Karpas-422 (cell line): ENCODE results near the gene VARS2. TPM values are rescaled to one million over a fixed set of nuclear protein-coding genes. Genes with fewer than 3 reads are reported as not detected.

Source experiments
- DNase-seq: peaks from one replicate; pipeline ENCODE4 v3.0.0-alpha.2; 2015
- H2AFZ ChIP-seq: fragments of 200-600 bp; sonication (generic); 2 replicates; pipeline ENCODE4 v1.6.1; 2014; ENCODE audit warnings: antibody characterized with exemption, low read length, mixed read lengths
- H3K27ac ChIP-seq: fragments of 200-600 bp; sonication (generic); 2 replicates; pipeline ENCODE4 v1.5.1; 2014; ENCODE audit warnings: mild to moderate bottlenecking, low read length, moderate library complexity
- H3K27me3 ChIP-seq: fragments of 200-600 bp; sonication (generic); 2 replicates; pipeline ENCODE4 v1.6.1; 2014; ENCODE audit warnings: low read length, mixed read lengths
- H3K36me3 ChIP-seq: fragments of 200-600 bp; sonication (generic); 2 replicates; pipeline ENCODE4 v1.6.1; 2014; ENCODE audit warnings: low read length, mixed read lengths; ENCODE audit not compliant: insufficient read depth
- H3K4me1 ChIP-seq: fragments of 200-600 bp; sonication (generic); 2 replicates; pipeline ENCODE4 v1.6.1; 2014; ENCODE audit warnings: mild to moderate bottlenecking, low read length, mixed read lengths
- H3K4me2 ChIP-seq: fragments of 200-600 bp; sonication (generic); 2 replicates; pipeline ENCODE4 v1.6.1; 2014; ENCODE audit warnings: low read length, low read depth, mild to moderate bottlenecking; ENCODE audit not compliant: poor library complexity, severe bottlenecking
- H3K4me3 ChIP-seq: fragments of 200-600 bp; sonication (generic); 2 replicates; pipeline ENCODE4 v1.5.1; 2014; ENCODE audit warnings: mild to moderate bottlenecking, antibody characterized with exemption, low read length, mixed read lengths
- H3K79me2 ChIP-seq: fragments of 200-600 bp; sonication (generic); 2 replicates; pipeline ENCODE4 v1.6.1; 2014; ENCODE audit warnings: mild to moderate bottlenecking, low read length, mixed read lengths
- H3K9ac ChIP-seq: fragments of 200-600 bp; sonication (generic); 2 replicates; pipeline ENCODE4 v1.6.0; 2014; ENCODE audit warnings: low read length
- H3K9me2 ChIP-seq: fragments of 200-600 bp; sonication (generic), shearing (Covaris generic); replicated peaks from 2 replicates; pipeline ENCODE4 v1.6.0; 2014; ENCODE audit warnings: mild to moderate bottlenecking, low read length, moderate library complexity; ENCODE audit not compliant: insufficient read depth
- H3K9me3 ChIP-seq: fragments of 300-700, 200-600 bp; sonication (generic); 2 replicates; pipeline ENCODE4 v1.6.1; 2014; ENCODE audit warnings: low read length, mixed read lengths
- H4K20me1 ChIP-seq: fragments of 200-600 bp; sonication (generic); 2 replicates; pipeline ENCODE4 v1.6.1; 2014; ENCODE audit warnings: mild to moderate bottlenecking, antibody characterized with exemption, low read length, low read depth; ENCODE audit not compliant: insufficient read depth
- small RNA-seq: library from RNA; depleted of rRNA; stranded (forward); fragments of <200 nt; gene quantifications from one replicate; pipeline ENCODE3, GENCODE V24; 2014
- total RNA-seq: library from RNA; depleted of rRNA; stranded (reverse); fragments of >200 nt; shearing (Covaris generic); gene quantifications from 2 replicates; pipeline ENCODE4 v1.2.3, GENCODE V29; 2014; ENCODE audit warnings: low replicate concordance; rRNA removed

The VARS2 gene
- total RNA-seq, 1 experiment from 2014 or later, result 42.3 TPM

DNA sequence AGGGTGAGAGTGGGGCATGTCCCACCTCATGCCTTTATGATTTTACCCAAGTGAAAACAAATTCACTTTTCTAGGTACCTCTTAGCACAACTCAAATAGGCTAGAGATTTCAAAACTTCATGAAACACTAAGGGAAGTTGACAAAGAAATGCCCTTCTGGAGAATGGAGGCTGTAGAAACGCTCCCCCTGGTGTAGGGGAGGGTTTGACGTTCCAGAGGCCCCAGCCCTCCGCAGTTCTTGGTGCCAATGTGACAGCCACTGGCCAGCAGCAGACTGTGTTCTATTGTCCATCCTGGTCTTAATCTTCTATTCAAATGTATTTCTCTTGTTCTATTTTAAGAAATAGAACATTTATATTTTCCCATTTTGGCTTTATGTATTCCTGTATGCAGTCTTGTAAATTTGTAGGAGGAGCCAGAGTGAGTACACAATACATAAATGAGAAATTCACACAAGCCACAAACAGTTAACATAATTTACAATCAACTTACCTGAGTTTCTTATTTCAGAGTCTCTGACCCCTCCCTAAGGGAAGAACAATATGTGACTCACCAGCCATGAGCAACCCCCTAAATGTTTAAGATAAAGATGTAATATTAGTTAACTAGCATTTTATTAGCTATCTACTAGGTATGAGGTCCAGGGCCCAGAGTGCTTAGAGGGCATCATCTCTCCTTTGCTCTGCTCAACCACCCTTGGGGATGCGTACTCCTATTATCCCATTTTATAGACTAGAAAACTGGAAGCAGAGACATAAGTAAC is 60.6 kb downstream of the VARS2 start:
- H3K79me2 ChIP-seq, result no peaks in the 10 kb centered on the region
- no peaks in the 10 kb centered on the region for H3K27me3 ChIP-seq
- H3K4me2 ChIP-seq, result no peak overlapping the region
- H3K9me3 ChIP-seq, result no peaks in the 10 kb centered on the region
- H3K4me1 ChIP-seq, result peaks cover 5% of the 10 kb centered on the region
- no peak overlapping the region for H2AFZ ChIP-seq
- no peak overlapping the region for H3K27ac ChIP-seq
- no peak overlapping the region for H3K4me3 ChIP-seq
- no peaks in the 10 kb centered on the region for H4K20me1 ChIP-seq
- H3K36me3 ChIP-seq, result no peaks in the 10 kb centered on the region
- H3K9ac ChIP-seq, result no peak overlapping the region
- H3K9me2 ChIP-seq, result no peaks in the 10 kb centered on the region
- DNase-seq, result no peak

Small RNA genes within 50 kb of the gene (small RNA-seq; reads per million reads assigned to genes)
- not detected for gene RF00019

Other genes starting within 250 kb of the VARS2 start
- gene DHX16, start 241.2 kb upstream of the VARS2 start, total RNA-seq, result 26.5 and 36.1 TPM in 2 replicates
- 69.8 and 75.3 TPM in 2 replicates for gene PPP1R18, start 227.6 kb upstream of the VARS2 start, total RNA-seq
- gene NRM, start 223.3 kb upstream of the VARS2 start, total RNA-seq, result 16.9 and 38.1 TPM in 2 replicates
- gene MDC1, start 197.0 kb upstream of the VARS2 start, total RNA-seq, result 9.4 and 11.0 TPM in 2 replicates
- gene TUBB, start 193.9 kb upstream of the VARS2 start, total RNA-seq, result 403 and 427 TPM in 2 replicates
- gene FLOT1, start 171.6 kb upstream of the VARS2 start, total RNA-seq, result 58.2 and 103 TPM in 2 replicates
- 0.19 and 0.54 TPM in 2 replicates for gene IER3, start 169.7 kb upstream of the VARS2 start, total RNA-seq
- gene DDR1, start 29.7 kb upstream of the VARS2 start, total RNA-seq, result 0.15 and 0.25 TPM in 2 replicates
- gene GTF2H4, start 6.0 kb upstream of the VARS2 start, total RNA-seq, result 21.8 and 23.4 TPM in 2 replicates
- gene SFTA2, start 17.9 kb downstream of the VARS2 start, total RNA-seq, result not detected in 2 replicates
- gene MUCL3, start 26.7 kb downstream of the VARS2 start, total RNA-seq, result not detected in 2 replicates
- not detected in 2 replicates for gene MUC21, start 69.5 kb downstream of the VARS2 start, total RNA-seq
- gene MUC22, start 96.2 kb downstream of the VARS2 start, total RNA-seq, result not detected in 2 replicates
- gene C6orf15, start 198.3 kb downstream of the VARS2 start, total RNA-seq, result not detected in 2 replicates
- not detected in 2 replicates for gene PSORS1C1, start 200.6 kb downstream of the VARS2 start, total RNA-seq
- not detected in 2 replicates for gene CDSN, start 206.2 kb downstream of the VARS2 start, total RNA-seq
- gene PSORS1C2, start 224.8 kb downstream of the VARS2 start, total RNA-seq, result not detected in 2 replicates
- gene CCHCR1, start 243.6 kb downstream of the VARS2 start, total RNA-seq, result 21.3 and 23.1 TPM in 2 replicates
- gene TCF19, start 244.4 kb downstream of the VARS2 start, total RNA-seq, result 13.9 and 20.4 TPM in 2 replicates